TTC549 (cell line): Measurements from ENCODE around the gene RAB11FIP3.

Experiments
- FAIRE-seq: peaks from 2 replicates; lab custom pipeline; 2012; peaks lifted over from hg19 to GRCh38; lab: Jason Lieb, UNC

RAB11FIP3 gene

DNA sequence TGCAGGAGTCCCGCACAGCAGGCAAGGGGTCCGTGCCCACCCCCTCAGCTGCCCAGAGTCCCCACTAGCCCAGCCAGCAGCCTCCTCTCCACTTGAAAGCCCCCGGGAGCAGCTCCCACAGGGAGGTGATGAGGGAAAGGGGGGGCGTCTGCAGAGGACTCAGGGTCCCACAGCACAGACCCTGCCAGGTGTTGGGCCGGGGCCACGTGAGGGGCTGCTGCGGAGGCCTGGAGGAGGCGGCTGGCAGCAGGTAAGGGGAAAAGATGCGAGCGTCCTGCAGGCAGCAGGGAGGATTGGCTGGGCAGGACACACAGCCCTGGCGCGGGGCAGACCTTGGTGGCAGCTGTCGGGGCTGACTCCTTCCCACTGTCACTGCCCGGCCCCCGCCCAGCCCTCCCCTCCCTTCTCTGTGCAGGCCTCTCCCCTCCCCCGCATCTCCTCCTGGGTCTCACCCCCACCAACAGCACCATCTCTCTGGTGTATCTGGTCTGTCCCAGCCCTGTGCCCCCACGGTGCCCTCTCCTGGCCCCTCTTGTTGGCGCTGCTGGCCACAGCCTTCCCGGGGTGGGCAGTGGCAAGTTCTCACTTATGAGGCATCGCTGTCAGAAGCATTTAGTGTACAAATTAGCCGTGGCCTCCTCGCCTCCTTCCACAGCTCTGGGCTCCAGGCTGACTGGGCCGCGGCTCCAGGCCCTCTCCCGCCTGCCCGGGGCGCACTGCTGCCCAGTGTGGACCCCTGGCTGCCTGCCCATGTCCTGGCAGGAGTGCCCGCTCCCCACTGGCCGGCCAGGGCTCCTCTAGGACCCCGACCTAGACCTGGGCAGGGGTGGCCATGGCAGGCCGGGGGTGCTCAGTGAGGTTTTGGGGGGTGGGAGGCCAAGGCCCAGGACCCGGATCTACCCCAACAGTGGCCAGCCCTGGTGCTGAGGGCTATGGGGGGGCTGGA is 130.4 kb downstream of the RAB11FIP3 start:
- no peak for FAIRE-seq

DNA sequence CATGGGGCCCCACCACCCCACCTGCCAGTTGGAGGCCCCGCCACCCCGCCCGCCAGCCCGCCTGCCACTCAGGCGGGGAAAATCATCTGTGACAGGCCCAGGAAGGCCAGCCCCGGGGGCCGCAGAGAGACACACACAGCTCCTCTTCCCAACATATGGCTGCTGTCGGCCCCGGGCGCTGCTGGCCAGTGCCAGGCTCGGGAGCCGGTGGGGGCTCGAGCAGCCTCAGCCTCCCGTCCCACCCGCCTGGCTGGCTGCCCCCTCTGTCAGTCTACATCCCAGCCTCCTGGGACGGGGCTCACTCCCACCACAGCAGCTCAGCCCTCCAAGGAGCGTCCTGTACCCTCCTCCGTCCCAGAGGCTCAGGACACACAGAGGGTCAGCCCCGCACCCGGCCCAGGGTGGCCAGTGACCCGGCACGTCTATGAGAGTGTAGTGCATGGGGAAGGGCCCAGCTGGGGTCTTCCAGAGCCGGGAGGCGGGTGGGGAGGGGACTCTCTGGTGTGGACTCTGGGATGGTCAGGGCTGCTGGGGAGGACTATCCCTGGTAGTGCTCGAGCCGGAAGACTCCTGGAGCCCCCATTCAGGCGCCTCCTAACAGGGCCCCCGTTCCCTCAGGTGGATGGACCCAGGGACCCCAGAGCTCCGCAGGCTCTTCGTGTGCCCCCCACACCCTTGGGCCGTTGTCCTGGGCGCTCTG is 131.2 kb downstream of the RAB11FIP3 start:
- no peak for FAIRE-seq

DNA sequence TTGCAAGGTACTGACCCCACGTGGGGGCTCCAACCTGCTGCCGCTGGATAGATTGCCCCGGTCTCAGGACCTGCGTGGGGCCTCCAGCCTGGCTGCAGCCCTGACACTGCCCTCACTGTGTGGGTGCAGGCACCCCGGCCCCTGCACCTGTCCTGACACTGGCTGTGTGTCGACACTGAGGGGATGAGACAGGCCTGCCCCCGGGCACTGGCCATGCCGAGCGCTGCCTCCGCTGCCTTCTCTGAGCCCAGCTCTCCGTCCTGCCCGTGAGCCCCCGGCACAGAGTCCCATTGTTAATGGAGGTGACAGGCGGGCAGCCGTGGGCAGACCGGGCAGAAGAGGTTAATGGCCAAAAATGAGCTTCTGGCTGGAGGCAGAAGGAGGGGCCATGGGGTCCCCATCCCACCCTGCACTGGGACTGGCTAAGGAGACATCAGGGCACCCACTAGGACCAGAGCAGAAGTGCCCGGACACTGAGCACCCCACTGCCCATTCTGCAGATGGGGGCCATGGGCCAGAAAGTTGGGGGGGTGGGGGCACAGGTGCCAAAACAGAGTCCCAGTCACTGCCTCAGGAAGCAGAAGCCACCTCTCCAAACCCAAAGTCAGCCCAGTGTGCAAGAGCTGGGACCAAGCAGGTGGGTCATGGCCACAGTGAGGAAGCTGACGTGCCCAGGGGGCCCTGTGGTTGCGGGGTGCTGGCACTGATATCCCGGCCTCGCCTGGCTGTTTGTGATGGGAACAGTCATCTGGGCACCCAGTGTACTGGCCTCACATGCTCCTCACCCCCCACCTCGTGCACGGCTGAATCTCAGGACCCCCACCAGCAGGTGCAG is 132.2 kb downstream of the RAB11FIP3 start:
- no peak for FAIRE-seq

DNA sequence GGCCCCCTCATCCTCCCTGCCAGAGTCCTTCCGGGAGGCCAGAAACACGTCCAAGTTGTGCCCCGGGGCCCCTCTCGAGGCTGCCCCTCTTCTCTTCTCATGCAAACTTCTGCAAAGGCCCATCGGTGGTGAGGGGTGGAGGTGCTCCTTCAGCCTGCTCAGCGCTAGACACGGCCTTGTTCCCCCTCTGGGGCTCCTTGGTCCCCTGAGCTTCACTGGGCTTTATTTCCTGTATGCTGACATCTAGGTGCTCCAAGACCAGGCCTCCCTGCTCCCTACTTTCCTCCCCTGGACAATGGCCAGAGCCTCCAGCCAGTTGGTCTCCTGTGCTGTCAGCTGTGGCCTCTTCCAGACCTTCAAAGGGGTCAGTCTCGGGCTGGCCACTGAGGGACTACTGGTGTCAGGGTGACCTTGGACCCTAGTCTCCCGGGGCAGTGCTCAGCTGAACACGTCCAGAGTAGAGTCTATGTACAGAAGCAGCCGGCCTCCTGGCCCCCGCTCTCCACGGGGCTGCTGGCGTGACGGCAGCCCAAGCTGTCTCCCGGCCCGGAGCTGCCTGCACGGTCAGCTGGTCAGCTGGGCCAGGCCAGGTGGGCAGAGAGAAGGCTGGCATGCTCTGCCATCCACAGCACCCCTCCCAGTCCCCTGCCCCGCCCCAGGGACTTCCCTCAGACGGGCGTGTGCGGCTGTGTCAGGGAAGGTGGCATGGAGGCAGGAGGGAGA is 133.0 kb downstream of the RAB11FIP3 start:
- no peak for FAIRE-seq

DNA sequence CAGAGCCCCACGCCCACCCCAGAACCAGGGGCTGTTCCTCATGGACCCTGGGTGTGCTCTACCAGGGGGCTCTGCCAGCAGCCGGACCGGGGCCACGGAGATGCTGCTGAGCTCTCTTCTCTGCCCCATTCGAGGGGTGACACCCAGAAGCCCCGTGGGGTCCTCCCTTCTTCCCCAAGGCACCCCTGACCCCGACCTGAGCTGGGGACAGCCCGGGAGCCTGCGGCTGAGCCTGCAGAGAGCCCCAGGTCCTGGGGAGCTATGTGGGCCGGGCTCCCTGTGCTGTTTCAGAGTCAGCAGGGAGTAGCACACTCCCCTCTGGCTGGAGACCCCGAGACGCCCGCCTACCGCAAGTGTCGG is 133.6 kb downstream of the RAB11FIP3 start:
- no peak for FAIRE-seq

DNA sequence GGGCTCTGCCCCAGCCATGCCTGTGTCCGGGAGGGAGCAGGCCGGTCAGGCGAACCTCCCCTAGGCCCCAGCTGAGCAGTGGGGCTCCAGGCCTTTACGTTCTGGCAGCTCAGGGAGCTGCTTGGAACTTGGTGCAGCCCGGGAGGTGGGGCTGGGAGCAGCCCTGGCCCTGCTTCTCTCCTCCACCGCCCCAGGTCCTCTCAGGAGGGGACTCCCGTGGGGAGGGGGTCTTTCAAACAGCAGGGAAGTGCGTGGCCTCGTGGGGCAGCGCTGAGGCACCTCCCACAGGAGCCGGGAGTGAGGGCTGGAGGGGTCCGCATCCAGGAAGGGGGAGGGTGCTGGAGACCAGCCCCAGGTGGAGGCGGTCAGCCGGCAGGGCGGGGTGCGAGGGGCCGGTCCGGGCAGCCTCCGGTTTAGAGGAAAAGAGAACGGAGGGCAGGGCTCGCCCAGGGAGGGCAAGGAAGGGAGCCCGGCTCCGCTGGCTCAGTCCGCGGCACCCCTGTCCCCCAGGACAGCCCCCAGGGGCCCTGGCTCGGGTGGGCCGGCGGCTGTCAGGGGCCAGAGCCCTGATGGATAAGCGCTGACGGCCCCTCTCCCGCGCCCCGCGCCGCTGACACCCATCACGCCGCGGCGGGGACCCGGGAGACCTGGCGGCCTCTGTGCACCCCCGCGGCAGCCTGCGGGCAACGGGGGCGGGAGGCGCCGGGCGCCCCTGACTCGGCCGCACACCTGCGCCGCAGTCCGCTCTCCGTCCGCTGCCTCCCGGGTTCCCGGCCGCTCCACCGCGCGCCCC is 134.2 kb downstream of the RAB11FIP3 start:
- no peak for FAIRE-seq

DNA sequence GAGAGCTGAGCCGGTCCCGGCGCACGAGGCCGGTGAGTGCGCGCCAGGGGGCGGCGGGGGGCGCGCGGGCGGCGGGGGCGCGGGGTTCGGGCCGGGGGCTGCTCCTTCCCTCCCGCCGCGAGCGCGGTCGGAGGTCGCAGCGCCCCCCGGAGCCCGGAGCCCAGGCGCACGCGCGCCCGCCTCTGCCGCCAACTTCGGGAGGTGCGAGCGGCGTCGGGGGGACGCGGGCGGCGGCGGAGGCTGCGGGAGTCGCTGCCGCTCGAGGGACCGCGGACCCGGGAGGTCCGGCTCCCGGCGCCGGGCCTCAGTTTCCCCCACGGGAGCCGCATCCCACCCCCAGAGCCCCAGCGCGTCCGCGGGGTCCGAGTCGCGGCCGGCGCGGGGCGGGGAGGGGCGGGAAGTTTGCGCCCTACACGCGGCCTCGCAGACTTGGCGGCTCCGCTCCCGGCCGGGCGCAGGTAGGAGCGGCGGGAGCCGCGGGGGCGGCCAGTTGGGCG is 134.8 kb downstream of the RAB11FIP3 start, which contains the start of gene PRR35:
Gene PRR35, plus strand, starts transcription at position 191 of the 497 bp plus-strand sequence. CDS start 2,901 bp downstream, outside the sequence.
- no peak for FAIRE-seq

DNA sequence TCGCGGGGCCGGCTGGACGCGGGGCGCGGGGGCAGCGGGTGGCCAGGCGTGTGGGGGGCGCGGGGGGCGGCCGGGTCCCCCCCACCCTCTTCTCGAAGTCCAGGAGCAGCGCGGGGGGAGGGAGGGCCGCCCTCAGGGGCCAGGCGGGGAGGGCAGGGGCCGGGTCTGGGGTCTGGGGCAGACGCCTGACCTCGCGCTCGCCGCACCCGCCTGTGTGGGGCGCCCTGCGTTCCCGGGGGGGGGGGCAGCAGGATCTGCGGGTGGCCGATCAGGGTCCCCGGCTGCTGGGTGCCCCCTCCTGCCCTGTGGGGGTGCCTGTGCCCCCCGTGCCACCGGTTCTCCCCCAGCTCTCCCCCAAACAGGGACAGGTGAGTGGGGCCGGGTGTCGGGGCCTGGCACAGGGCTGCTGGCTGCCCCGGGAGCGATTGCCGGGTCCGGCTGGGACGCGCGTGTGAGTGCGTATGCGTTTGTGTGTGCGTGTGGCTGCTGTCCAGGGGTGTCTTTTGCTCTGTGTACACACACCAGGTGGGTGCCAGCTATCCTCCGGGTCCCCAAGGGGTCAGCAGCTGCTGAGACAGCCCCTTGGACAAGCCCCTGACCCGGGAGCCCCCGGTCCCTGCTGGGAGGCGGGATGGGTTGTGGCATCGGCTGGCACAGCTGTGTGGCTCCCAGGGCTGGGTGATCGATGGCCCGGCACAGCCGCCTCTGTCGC is 135.4 kb downstream of the RAB11FIP3 start:
- FAIRE-seq = no peak

DNA sequence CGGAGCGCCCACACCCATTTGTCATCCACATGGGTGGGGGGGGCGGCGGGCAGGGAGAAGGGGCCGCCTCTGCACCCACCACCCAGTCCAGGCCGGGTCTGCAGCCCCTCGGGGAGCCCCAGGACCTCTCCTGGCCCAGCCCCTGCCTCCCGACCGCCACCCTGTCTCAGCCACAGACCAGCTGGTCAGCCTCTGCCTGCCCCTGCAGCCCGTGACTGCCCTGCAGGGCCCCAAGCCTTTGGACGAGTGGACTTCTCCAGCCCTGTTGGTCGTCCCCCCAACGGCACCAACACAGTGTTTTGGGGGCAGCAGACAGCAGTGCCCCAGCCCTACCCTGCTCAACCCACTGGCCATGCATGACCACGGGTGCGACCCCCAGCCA is 136.0 kb downstream of the RAB11FIP3 start:
- no peak for FAIRE-seq

DNA sequence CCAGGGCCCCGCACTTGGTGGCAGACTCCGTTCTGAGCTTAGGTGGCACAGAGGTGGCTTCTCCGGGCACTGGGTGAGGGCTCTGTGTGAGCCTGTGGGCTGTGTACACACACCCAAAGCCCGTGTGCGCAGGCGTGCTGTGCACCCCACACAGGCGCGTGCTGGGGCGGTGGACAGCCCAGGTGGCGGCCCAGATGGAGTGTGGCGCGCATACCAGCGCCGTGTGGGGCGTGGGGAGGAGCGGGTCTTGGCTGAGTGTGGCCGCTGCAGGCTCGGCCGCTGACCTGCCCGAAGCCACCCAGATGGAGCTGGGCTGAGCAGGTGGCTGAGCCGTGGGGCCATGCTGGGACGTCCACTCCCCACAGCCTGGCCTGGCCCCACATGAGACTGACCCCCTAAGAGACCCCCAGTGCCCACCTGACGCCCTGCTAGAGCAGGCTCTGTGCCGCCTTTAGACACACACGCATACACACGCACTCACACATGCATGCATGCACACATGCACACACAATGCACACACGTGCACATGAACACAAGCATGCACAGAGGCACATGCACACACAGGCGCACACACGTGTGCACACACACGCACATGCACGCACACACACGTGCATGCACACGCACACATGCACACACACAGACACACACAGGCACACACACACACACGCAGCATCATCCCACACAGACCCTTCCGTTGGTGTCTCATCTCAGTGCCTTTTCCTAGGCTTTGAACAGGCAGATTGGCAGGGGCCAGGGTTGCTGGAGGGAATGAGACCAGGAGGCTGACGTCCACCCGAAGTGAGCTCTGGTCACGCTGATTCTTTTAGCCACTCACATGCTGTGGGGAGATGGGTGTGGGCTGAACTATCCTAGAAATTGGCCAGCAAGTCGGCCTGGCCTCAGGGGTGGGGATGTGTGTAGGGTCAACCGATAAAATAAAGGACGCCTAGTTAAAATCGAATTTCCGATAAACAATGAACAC is 136.8 kb downstream of the RAB11FIP3 start:
- FAIRE-seq = no peak

DNA sequence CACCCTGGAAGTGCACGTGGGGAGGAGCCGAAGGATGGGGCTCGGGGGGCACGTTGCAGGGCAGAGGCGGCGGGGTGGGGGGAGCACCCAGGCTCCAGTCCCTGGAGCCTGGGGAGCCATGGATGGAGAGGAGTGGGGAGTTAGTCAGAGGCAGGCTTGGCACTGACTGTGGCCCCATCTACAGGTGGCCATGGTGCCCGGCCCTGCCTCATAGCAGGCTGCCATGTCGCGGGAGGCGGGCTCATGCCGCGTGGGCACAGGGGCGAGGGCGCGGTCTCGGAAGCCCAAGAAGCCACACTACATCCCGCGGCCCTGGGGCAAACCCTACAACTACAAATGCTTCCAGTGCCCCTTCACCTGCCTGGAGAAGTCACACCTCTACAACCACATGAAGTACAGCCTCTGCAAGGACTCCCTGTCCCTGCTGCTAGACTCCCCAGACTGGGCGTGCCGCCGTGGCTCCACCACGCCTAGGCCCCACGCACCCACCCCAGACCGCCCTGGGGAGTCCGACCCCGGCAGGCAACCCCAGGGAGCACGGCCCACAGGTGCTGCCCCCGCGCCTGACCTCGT is 137.7 kb downstream of the RAB11FIP3 start:
- FAIRE-seq = no peak

DNA sequence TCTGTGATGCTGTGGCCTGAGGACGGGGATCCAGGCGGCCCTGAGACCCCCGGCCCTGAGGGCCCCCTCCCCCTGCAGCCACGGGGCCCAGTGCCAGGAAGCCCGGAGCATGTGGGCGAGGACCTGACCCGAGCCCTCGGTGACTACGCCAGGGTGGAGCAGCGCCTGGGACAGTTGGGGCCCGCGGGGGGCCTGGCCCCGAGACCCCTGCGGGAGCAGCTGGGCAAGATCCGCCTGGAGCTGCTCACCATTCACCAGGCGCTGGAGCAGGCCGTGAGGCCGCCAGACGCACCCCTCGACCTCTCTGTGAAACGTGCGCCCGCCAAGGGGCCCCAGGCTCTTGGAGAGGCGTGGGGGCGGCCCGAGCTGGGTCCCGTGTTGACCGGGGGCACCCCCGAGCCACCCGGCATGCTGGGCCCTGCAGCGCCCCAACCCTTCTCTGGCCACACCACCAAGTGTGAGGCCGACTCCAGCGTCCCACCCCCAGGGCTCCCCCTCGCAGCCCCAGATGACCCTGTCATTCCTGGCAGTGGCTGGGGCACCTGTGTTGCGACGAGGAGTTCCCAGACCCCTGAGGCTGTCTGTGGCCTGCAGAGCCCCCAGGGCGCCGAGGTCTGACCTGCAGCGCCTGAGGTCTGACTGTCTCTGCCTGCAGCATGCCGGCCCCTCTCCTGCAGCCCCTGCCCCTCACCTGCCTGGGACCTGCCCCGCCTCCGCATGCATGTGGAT is 139.4 kb downstream of the RAB11FIP3 start:
- FAIRE-seq = no peak

DNA sequence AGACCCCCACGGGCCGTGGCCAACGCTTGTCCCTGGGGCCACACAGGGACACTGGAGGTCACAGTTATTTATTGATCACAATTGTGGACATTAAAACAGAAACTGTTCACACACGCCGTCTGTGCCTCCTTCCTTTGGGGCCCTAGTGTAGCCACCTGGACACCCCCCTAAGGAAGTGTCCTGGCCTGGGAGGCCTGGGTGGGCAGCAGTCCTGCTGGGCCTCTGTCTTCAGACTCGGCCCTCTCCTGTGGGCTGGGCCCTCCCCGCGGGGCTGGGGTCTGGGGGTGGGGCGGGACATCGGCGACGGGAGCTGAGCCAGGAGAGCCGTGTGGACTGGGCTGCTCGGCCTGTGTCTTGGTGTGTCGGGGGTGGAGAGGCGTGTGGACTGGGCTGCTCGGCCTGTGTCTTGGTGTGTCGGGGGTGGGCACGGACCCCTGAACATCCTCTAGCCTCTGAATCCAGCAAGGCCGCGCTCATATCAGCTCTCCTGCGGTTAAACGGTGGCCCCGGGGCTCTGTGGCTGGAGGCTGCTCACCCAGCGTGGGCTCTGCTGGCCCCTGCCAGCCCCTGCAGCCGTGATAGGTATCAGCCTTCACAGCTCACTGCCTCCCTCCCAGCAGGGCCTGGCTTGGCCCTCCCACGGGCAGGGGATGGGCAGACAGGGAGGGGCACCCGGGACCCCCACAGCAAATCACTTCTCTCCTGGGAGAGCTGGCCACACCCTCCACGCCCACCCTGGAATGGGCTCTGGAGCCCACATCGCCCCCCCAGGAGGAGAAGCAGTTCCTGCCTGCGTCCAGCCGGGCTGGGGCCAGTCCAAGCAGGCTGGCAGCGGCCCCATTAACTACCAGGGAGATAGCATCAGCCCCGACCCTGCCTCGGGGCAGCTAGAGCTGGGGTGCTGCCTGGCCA is 140.2 kb downstream of the RAB11FIP3 start:
- no peak for FAIRE-seq

DNA sequence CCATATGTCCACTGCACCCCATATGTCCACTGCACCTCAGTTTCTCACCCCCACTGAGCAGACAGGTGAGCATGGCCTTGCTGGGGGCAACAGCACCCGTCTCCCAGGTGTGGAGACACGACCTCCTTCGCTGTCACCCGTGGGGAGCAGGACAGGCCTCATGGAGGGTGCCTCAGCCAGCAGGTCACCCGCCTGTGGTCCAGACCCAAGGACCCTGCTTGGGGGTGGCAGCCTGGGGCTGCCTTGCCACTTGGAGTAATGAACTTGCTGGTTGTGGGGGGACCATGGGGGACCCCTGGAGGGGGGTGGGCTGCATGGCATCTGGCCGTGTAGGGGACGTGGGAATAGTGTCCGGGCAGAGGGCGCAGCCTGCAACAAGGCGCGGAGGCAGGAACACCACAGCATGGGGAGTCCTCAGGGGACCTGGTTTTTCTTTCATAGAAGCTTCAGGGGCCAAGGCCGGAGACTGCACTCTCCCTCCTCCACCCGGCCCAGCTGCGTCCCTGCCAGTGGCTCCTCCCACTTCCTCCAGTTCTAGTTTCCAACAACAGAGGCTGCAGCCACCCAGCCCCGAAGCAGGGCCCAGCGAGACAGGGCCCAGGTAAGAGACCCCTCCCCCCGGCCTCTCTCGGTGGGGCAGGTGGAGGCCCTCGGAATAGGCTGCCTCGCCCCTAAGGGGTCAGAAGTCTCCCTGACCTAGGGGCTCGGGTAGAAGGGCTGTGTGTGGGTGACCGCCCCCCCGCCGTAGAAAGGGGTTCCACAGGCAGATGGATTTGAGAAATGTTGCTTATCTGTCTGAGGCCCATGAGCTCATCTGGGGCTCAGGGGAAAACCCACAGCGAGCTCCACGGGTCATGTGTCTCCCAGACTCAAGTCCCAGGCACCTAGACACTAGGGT is 141.3 kb downstream of the RAB11FIP3 start, which contains the start of gene NHLRC4:
Gene NHLRC4, plus strand, starts transcription at position 531 of the 898 bp plus-strand sequence. CDS start 1,043 bp downstream, outside the sequence.
- FAIRE-seq = no peak
